ENCODE data around the gene OR2J3.
"Not testable (repeated sequence)": the region's sequence is repeated elsewhere in the genome, so short reads cannot be mapped to it uniquely, and the experiment has no call there.

The OR2J3 gene

GRCh38 chr6:29159922-29160321, 52.1 kb downstream of the OR2J3 start:
- not testable (repeated sequence) for DNase-seq (ENCODE audit: extremely low read depth in 1 of 2, low read depth in 1 of 2)

Measured in activated CD8-positive, alpha-beta memory T cell treated with anti-CD3 and anti-CD28 coated beads for 1 hour (primary cell).